ENCODE measurements around the gene RWDD3.

RWDD3 gene

DNA sequence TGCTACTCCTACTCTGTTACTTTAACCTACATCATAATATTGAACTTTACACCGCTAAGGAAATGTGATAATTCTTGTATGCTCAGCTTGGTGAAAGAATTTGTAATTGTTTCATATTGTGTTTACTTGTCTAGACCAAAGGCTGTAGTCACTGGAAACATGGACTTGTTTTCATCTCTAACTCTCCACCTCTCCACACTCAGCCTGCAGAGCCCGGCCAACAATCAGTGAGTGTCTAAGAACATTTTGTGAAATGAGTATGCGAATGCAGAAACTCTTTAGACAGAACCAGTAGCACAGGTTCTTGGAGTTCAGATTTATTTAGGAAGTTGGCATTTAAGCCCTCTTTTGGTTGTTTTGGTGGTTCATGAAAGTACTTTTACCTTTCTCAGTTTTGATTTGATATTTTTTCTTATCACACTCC lies 3.2 kb upstream of the RWDD3 start:
- no peak for DNase-seq

- DNase-seq, result no peak
These were observed 1.2 kb upstream of the RWDD3 start for GRCh38 chr1:95232646-95233318.

DNA sequence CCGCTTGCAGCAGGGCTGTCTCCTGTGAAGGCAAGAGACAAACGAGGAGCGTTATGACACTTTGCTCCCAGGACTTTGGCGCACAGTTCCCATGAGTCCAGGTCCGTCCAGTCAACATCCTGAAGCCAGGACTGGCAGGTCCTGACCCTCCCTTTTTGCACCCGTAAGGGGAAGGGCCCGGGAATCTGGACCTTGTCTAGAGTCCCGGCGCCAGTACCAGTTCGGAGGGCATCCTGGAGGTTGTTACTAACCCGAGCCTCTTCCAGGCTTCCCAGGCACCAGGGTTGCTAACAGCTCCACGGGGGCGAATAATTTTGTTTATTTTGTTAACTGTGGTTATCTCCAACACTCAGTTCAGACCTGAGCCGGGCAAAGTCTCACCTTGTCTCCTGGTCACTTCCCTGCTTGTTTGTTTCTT lies 682 bp upstream of the RWDD3 start:
- DNase-seq, result no peak

GRCh38 chr1:95236784-95237575 lies 3.0 kb downstream of the RWDD3 start:
- DNase-seq, result no peak

GRCh38 chr1:95237981-95238703 lies 4.1 kb downstream of the RWDD3 start:
- no peak for DNase-seq

DNA sequence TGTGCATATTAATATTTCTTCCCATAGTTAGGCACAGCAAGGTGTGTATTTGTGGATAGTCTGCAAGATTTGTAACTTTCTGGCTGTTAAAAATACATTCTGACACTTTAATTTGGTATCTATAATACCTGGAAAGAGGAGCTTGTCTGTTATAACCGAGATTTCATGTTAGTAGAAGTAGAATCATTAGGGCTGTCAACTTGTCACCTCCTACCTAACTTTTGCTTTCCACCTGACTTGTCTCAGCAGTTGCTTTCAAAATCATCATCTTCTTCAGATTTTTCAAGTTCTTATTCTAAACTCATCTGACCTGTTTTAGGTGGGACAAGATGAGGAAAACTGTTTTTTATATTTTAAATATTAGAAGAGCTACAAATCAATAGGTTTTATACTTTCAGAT lies 11.0 kb downstream of the RWDD3 start:
- DNase-seq, result no peak

DNA sequence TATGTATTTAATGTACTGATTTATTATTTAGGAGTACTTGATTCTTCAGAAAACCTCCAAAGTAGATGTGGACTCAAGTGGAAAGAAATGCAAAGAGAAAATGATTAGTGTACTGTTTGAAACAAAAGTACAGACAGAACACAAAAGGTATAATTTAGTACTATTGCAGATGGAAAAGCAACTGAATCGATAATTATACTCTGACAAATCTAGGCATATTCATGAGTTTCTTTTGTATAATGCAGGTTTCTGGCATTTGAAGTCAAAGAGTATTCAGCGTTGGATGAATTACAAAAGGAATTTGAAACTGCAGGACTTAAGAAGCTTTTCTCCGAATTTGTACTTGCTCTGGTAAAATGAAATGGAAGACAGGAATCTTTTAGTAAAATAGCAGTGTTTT lies 12.5 kb downstream of the RWDD3 start:
- DNase-seq, result no peak

DNA sequence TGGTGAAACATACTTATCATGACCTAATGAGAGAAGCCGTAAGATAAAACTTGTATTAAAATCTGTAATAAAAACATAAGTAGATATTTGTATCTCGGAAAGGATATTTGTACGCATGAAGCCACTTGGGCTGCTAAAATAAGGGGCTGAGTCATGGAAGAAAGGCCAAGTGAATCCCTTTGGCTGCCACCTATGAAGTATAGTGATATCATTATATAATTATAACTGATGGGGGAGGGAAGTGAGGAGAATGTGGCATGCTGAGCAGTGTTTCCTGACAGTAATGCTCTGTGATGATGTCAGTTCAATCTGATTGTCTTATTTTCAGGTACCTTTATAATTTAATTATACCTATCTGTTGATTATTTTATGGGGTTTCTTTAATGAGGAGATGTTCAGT lies 13.6 kb downstream of the RWDD3 start:
- no peak for DNase-seq

DNA sequence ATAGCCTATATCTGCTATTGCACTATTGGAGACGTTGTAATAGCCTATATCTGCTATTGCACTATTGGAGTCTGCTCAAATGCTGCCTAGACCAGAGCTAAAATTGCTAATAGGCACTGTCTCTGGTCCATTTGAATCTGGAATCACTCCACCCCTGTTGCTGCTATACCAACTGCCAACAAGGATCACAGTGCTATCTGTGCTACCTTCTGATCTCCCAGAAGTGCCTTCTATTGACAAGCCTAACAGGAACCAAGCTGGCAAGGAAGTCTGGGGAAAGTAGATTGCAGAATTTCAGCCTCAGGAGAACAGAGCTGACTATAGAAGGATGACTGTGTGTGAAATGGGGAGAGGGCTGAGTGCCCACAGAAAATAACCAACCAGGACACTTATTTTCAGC lies 15.9 kb downstream of the RWDD3 start:
- no peak for DNase-seq

- no peak for DNase-seq
These were observed 18.4 kb downstream of the RWDD3 start for GRCh38 chr1:95252422-95252821.

DNA sequence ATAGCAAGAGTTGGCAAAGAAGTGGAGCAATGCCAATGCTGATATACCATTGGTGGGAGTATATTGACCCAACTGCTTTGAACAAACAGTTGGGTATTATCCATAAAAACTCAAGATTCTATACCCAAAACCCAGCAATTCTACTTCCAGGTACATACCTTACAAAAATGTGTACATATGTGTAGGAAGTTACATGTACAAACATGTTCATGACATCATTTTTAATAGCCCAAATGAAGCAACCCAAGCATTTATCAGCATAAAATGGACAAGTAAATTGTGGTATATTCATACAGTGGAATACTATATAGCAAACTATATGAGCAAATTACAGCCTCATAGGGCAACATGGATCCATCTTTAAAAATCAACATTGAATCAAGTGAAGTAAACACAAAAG lies 20.9 kb downstream of the RWDD3 start:
- no peak for DNase-seq

GRCh38 chr1:95255826-95256225 lies 21.8 kb downstream of the RWDD3 start:
- DNase-seq, result no peak

DNA sequence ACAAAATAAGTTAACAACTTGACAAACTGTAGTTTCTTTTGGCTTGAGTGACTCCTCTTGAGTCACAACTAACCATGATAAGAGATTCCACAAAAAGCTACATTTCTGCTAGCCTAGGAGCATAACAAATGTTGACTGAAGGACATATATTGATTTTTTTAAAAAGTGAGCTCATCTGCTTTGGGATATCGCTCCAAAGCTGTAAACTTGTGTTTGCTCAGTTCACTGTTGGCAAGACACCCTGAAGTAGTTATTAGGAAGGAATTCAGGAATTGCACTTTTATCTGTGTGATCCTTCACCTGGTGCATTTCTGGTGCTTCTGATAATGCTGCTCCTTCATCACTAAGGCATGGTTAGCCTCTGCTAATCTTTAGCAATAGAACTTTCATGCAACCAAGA lies 23.7 kb downstream of the RWDD3 start:
- DNase-seq, result no peak

DNA sequence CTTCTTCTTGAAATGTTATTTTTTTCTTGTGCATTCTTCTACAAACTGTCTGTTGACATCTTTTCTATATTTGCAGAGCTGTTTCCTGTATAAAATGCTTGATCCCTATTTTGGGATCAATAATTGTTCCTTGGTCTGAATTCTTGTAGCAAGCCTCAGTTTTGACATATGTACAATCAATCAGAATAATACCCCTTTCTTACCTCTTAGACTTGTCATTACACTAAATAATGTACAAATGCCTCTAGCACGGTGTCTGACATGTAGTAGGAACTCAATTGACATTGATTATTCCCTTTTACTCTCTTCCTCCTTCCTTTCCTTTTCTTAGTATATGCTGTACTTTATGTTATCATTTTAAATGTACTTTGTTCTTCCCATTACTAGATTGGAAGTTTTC lies 25.2 kb downstream of the RWDD3 start:
- no peak for DNase-seq

- DNase-seq, result no peak
These were observed 28.9 kb downstream of the RWDD3 start for GRCh38 chr1:95262913-95263312.

DNA sequence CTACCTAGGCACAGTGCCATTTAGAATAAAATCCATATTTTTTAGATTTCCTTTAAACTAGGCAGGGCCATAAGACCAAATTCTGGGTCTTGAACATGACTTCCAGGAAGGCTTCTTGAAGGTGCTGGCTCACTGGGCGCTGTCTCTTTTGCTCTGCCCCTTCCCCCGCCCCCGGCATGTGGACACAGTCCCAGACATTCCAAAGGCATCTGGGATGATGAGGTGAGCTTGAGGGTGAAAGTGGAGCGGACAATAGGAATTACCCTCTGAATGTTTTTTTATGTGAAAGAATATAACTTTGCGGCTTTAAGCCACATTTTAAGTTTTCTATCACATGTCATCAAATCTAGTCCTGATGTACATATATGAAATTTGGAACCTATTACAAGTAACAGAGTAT lies 29.4 kb downstream of the RWDD3 start:
- DNase-seq, result no peak

DNA sequence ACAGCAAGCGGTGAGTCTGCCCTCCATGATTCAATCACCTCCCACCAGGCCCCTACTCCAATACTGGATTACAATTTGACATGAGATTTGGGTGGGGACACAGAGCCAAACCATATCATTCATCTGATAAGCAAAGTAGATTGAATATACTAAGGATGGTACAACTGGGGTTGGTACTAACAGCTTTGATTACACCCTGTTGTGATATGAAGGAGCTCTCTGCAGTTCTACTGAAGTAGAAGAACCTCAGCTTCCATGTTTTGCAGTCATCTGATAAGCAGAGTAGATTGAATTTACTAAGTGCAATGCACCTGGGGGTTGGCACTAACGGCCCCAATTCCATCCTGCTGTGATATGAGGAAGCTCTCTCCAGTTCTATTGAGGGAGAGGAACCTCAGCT lies 31.1 kb downstream of the RWDD3 start:
- DNase-seq, result no peak

DNA sequence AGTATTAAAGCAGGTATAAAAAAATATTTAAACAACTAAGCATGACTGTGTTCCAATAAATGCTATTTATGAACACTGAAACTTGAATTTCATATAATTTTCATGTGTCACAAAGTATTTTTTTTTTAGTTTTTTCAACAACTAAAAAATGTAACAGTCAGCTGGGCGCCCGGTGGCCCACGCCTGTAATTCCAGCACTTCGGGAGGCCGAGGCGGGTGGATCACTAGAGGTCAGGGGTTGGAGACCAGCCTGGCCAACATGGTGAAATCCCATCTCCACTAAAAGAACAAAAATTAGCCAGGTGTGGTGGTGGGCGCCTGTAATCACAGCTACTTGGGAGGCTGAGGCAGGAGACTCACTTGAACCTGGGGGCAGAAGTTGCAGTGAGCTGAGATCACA lies 42.4 kb downstream of the RWDD3 start:
- no peak for DNase-seq

GRCh38 chr1:95278173-95279006 lies 44.4 kb downstream of the RWDD3 start:
- DNase-seq, result no peak

DNA sequence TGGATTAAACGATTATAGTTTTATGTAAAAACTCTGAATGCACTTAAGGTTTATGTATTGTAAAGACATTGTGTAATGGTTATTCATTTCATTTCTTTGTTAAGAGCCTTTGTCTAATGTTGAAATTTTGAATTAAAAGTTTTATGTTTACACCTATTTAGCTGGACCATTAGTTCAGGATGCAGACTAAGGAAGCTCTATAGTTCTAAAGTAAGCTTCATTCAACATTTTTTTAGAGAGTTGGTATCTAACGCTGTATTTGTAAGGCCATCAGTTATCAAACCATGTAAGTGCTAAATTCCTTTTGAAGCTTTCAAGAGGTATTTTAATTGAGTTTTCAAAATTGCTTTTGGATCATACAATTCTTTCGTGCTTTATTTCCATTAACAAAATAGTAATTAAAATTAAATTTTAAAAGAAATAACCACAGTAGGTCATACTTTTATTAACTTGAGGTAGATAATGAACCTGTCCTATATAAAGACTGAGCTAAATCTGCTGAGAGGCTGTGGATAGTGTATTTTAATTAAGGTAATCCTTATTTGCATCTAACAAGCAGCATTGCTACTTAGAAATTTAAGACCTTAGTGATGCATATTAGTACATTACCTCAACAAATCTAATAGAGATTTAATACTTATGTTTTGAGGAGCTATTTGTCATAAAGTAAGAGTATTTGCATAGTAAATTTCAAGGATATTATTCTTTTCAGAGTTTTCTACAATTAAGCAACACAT lies 47.9 kb downstream of the RWDD3 start:
- no peak for DNase-seq

GRCh38 chr1:95282518-95282895 lies 48.5 kb downstream of the RWDD3 start:
- DNase-seq, result no peak

- no peak for DNase-seq
These were observed 50.4 kb downstream of the RWDD3 start for GRCh38 chr1:95284420-95284819.

All from NCI-H1930 (cell line).